Kidney capillary endothelial cell (primary cell): ENCODE measurements around the gene DDC.
"Not testable (repeated sequence)": the region's sequence is repeated elsewhere in the genome, so short reads cannot be mapped to it uniquely, and the experiment has no call there.

Experiments
- DNase-seq: peaks from one replicate; pipeline ENCODE4 v3.0.0-alpha.2; 2018; ENCODE audit warnings: low spot score

The DDC gene

DNA sequence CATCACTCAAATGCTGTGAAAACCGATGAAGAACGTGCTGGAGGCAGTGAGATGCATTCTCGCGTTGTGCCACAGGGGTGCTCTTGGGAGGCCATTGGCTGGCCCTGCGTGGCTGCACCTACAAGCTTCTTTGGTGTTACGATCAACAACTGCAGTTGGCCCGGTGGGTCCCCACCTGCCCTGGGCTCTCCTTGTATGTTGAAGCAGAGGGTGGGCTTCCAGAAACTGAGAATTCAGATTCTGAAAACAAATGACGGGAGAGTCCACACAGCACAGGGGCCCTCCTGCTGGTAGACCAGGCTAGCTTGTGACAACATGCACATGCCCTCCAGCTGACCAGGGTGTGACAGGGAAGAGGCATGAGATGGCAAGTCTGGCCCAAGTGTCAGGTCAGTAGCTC, 23.7 kb upstream of the DDC start:
- no peak for DNase-seq

GRCh38 chr7:50587737-50588136, 22.5 kb upstream of the DDC start:
- DNase-seq: no peak

DNA sequence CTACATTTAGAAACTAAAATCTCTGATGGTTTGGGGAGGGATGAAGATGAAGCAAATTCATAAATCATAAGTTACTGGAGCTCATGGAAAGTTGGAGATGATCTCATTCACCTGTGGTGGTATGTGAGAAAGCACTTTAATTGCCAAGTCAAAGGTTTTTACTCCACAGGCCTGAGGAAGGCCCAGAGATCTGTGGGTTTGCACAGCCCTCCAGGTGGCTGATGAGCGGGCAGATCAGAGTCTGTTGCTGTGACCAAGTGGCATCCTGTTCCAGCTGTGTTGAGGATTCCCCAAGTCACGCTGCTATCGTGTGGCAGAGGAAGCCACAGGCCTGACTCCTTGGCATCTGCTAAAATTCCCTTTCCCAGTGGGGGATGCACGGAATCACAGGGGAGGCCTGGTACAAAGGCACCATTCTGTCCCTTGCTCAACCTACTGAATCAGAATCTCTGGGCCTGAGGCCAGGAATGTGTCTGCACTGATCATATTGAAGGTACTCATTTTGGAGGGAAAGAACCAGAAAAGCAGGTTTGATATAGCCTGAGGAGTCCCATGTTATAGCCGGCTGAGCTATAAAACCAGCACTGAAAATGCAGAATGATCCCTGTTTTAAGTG, 19.7 kb upstream of the DDC start:
- DNase-seq: no peak

DNA sequence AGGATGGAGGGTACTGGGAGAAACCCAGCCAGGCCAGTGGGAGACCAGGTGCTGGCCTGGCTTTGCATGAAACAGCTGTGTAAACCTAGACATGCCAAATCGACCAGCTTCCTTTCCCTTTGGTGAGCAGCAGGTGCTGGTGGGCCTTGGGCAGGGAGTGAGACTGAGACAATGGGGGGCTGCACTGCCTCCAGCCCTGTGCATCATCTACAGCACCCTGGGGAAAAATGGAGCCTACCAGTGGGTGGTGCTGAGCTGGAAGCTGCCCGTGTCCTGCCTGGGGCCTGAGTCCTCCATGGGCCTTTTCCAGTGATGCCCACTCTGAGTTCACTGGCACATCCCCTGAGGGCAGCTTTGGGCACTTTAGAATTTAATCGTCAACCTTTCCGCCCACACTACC, 19.2 kb upstream of the DDC start:
- DNase-seq: no peak

DNA sequence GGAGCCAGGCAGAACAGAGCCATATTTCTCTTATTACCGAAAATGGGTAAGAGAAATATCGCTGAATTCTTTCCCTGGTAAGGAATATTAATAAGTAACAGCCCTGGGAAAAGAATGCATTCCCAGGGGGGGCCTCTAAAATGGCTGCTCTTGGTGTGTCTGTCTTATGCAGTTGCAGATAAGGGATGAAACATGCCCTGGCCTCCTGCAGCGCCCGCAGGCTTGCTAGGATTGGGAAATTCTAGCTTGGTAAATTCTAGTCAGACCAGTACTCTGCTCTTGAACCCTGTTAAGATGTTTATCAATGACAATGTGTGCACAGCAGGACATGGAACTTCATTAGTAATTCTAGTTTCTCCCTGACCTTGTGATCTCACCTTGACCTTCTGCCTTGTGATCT, 18.1 kb upstream of the DDC start:
- not testable (repeated sequence) for DNase-seq

GRCh38 chr7:50582271-50582670, 17.1 kb upstream of the DDC start:
- not testable (repeated sequence) for DNase-seq

DNA sequence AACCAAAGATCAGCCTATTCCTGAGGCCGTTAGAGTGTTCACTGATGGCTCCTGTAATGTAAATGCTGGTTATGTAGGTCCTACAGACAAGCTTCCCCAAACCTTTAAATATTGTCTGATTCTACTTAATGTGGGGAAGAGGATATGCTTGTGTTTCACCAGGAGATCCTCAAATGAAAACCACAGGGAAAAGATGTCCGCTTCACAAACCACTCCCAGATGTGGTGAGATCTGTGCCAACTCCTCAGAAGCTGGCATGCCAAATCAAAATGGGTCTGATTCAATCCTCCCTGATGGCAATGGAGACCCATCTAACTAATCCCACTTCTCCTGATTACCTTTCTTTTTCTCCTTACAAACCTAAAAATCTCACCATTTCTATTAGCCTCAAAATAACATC, 15.5 kb upstream of the DDC start:
- DNase-seq: not testable (repeated sequence)

- DNase-seq: no peak
Measured at GRCh38 chr7:50580057-50580456, 14.9 kb upstream of the DDC start.

GRCh38 chr7:50578105-50578504, 12.9 kb upstream of the DDC start:
- not testable (repeated sequence) for DNase-seq

GRCh38 chr7:50577569-50577968, 12.4 kb upstream of the DDC start:
- no peak for DNase-seq

DNA sequence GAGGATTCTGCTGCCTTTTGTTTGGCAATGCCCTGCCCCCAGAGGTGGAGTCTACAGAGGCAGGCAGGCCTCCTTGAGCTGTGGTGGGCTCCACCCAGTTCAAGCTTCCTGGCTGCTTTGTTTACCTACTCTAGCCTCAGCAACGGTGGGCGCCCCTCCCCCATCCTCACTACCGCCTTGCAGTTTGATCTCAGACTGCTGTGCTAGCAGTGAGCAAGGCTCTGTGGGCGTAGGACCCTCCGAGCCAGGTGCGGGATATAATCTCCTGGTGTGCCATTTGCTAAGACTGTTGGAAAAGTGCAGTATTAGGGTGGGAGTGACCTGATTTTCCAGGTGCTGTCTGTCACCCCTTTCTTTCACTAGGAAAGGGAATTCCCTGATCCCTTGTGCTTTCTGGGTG, 11.2 kb upstream of the DDC start:
- DNase-seq: not testable (repeated sequence)

DNA sequence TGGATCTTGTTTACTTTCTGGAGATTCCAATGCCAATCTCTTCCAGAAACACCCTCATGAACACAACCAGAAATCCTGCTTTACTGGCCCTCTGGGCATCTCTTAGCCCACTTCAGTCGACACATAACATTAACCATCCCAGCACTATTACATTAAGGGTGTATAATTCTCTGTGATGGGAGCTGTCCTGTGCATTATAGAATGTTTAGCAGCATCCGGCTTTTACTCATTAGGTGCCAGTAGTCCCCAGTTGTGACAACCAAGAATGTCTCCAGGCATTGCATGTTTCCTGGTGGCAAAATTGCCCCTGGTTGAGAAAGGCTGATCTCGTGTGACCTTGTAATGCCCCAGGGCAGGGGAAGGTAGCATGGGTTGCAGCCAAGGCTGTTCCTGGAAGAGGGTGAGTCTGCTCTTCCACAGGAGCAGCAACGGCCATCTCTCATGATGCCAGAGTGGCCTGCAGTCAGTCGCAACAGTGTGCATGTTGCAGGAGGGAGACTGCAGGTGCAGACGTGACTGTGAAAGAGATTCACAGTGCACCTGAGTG, 2.6 kb upstream of the DDC start:
- DNase-seq: no peak

- no peak for DNase-seq
Measured at GRCh38 chr7:50565977-50566376, 772 bp upstream of the DDC start.

- DNase-seq: no peak
Measured at GRCh38 chr7:50565559-50565916, 333 bp upstream of the DDC start.

GRCh38 chr7:50564171-50564570, 1.0 kb downstream of the DDC start:
- DNase-seq: no peak

DNA sequence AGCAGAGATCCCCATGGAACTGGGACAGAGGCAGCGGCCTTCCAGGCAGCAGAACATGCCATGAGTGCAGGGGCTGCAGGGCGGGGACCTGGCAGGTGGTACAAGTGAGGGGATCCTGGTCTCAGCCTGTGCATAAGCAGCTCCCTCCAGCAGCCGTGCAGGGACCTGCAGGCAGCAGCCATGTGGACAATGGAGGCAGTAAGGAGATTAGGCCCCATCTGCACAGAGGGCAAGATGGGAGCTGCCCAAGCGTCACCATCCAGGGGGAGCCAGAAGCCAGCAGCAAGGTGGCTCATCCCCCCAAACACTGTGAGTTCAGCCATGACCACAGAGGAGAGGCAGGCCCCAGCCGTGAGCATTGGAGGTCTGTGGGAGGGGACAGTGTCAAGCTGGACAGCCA, 3.1 kb downstream of the DDC start:
- no peak for DNase-seq

- no peak for DNase-seq
Measured at GRCh38 chr7:50560865-50561351, 4.3 kb downstream of the DDC start.

DNA sequence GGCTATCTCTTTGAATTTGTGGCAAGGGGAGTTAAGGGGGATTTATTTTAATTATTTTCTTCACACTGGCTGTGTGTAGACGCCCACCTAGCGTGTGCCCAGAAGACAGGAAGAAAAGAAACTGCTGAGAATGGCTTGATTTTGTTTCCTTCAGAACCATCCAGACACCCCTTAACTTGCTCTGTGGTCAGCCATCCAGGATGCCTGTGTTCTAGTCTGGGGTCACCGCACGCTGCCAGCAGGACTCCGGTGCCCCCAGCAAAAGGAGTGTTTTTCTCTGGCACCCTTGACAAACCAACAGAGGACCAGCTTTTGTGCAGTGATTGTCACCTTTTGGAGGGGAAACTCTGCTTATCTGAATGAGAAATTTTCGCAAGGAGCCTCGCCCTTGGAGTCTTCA, 5.3 kb downstream of the DDC start:
- DNase-seq: no peak

DNA sequence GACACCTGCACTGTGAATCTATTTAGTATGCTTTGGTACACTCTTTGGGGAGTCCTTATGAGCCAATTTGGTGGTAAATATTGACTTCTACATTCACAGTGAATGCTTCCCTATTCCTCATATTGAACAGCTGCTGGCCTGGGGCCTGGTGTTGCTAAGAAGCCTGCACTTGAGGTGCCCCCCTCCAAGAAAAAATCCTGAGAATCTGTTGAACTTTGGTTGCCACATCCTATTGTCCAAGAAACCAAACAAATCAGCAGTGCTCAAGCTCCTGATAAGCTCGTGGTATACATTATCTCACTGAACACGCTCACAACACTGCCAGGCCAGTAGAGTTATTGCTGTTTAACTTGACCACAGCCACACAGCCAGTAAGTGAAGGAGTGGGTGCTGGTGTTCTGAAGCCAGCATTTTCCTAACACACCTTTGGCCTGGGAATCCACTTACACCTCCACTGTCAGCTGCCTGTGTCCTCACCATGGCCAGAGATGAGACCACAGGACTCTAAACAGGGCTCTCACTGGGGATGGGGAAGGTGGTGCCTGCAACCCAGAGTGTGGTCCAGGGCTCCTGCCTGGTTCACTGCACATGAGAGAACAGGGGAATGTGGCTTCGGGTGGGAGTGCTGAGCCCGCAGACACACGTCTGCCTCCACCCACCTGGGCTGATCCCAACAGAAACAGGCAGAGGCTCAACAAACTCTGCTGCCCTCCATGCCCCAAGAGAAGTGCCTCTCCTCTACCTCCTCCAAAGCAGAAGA, 6.7 kb downstream of the DDC start:
- DNase-seq: no peak

DNA sequence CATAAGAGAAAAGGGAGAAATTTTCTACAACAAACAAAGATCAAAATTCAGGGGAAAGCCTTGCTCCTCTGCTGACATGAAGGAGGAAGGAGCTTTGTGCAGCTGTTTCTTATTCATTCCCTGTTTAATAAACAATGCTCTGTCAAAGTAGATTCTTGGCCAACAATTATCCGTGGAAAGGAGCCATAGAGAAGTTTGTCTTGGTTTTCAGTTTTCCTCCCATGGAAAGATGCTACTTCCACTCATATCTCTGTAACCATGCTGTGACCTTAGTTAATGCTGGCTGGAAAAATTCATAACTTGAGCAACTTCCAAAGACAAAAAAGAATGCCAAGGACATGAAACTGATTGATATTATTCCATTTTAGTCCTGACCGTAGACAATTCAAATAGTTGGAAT, 8.1 kb downstream of the DDC start:
- no peak for DNase-seq

DNA sequence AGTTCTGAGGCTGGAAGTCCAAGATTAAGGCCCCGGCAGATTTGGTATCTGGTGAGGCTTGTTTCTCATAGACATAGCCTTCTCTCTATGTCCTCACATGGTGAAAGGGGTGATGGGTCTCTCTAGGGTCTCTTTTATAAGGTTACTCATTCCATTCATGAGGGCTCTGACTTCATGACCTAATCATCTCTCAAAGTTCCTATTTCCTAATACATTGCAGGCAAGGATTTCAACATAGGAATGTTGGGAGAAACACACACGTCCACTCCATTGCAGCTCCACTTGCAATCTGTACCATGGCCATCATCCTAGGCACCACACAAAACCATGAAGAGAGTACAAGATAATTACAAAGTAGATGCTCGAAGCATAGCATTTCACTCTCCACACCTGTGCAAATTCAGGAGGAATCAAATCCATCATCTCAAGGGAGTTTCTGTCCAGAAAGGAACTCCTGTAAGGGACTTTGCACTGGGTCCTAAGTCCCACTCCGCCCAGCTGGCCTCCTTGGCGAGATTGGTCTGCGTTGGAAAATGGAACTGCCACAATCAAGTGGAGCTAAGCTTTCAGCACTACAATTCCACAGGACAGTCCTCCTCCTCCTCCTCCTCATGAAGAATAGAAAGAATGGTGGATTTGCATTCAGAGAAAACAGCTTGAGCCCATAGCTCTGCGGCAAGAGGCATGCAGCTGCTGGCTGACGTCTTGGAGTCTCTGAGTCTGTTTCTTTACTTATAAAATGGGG, 8.8 kb downstream of the DDC start:
- no peak for DNase-seq

DNA sequence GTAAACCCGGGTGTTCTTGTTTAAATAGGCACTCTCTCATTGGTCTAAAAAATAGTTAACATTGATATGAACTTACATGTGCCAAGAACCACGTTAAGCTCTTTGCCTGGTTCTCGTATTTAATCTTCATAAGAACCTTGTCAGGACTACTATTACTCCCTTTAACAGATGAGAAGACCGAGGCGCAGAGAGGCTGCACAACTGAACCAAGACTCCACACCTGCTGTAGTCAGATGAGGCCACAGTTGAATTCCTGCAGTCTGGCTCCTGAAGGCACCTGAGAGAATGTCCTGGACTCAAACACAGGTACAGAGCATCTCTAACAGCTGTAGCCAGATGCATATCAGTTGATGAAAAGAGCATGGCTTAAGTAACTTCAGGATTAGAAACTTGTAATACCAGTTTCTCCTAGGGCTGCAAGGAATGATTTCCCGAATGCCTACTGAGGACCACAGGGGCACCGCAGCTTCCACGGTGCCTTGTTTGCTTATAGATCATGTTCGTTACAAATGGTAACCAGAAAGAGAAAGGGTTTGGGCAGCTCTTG, 9.5 kb downstream of the DDC start:
- DNase-seq: no peak
